SK-N-SH (cell line): ENCODE results near the gene HIRA. TPM values are rescaled to one million over a fixed set of nuclear protein-coding genes. Genes with fewer than 3 reads are reported as not detected.

Experiments
- CTCF ChIA-PET: fragments of 300-600, 350-600 bp; formaldehyde crosslinking; extraction: SDS; loops from one replicate; lab custom pipeline; 2021; lab: Yijun Ruan, JAX
- POLR2A ChIA-PET: fragments of 350-600 bp; sonication (Branson Sonifier 250); formaldehyde crosslinking; extraction: SDS; loops from one replicate; lab custom pipeline; 2020; ENCODE audit warnings: antibody characterized with exemption, inconsistent platforms; lab: Yijun Ruan, JAX
- DNase-seq: peaks from one replicate; pipeline ENCODE4 v3.0.0; 2012
- H2AFZ ChIP-seq: fragments of 200-600 bp; sonication (generic); 2 replicates; pipeline ENCODE4 v1.8.1; 2016; ENCODE audit warnings: antibody characterized with exemption, mild to moderate bottlenecking, low read depth
- H3F3A ChIP-seq: fragments of 200-600 bp; sonication (generic); replicated peaks from 2 replicates; pipeline ENCODE3; 2016; ENCODE audit warnings: antibody characterized with exemption, mild to moderate bottlenecking; ENCODE audit not compliant: insufficient read depth
- H3K27ac ChIP-seq, 2 experiments: fragments of 200-500 bp in 1 of 2; fragments of 200-600 bp in 1 of 2; sonication (Bioruptor generic) in 1 of 2; sonication (generic), shearing (Covaris generic) in 1 of 2; 2 replicates each; pipeline versions ENCODE4 v1.5.1 to v1.6.1; 2014 to 2016; ENCODE audit warnings: low read depth in 2 of 2, inconsistent platforms in 1 of 2, low read length in 1 of 2, mild to moderate bottlenecking in 1 of 2, mixed read lengths in 1 of 2
- H3K27me3 ChIP-seq: fragments of 200-600 bp; sonication (generic), shearing (Covaris generic); 2 replicates; pipeline ENCODE4 v1.6.1; 2016; ENCODE audit warnings: mixed run types; ENCODE audit not compliant: insufficient read depth
- H3K36me3 ChIP-seq, 2 experiments: fragments of 200-500 bp in 1 of 2; fragments of 200-600 bp in 1 of 2; sonication (Bioruptor generic) in 1 of 2; sonication (generic) in 1 of 2; replicated peaks in 1 of 2; 2 replicates each; pipeline versions ENCODE3 to v1.5.1; 2014 to 2016; ENCODE audit warnings: low read length in 1 of 2, mild to moderate bottlenecking in 1 of 2; ENCODE audit not compliant: insufficient read depth in 2 of 2, control insufficient read depth in 1 of 2
- H3K4me1 ChIP-seq, 2 experiments: fragments of 200-500 bp in 1 of 2; fragments of 200-600 bp in 1 of 2; sonication (Bioruptor generic) in 1 of 2; sonication (generic), shearing (Covaris generic) in 1 of 2; 2 replicates each; pipeline versions ENCODE4 v1.5.1 to v1.6.1; 2014 to 2016; ENCODE audit warnings: low read depth in 1 of 2, low read length in 1 of 2, mixed run types in 1 of 2; ENCODE audit not compliant: insufficient read depth in 2 of 2, control insufficient read depth in 1 of 2
- H3K4me2 ChIP-seq: fragments of 200-600 bp; sonication (generic), shearing (Covaris generic); 2 replicates; pipeline ENCODE4 v1.6.1; 2017; ENCODE audit warnings: mixed run types
- H3K4me3 ChIP-seq, 2 experiments: fragments of 200-500 bp in 1 of 2; fragments of 200-600 bp in 1 of 2; sonication (Bioruptor generic) in 1 of 2; sonication (generic), shearing (Covaris generic) in 1 of 2; 2 replicates each; pipeline versions ENCODE4 v1.5.1 to v1.8.1; 2014 to 2016; ENCODE audit warnings: low read depth in 2 of 2, inconsistent platforms in 1 of 2, low read length in 1 of 2, mild to moderate bottlenecking in 1 of 2, mixed read lengths in 1 of 2, moderate library complexity in 1 of 2
- H3K79me2 ChIP-seq: fragments of 200-600 bp; sonication (generic); 2 replicates; pipeline ENCODE4 v1.8.1; 2017; ENCODE audit warnings: mild to moderate bottlenecking; ENCODE audit not compliant: insufficient read depth
- H3K9ac ChIP-seq: fragments of 200-600 bp; sonication (generic); 2 replicates; pipeline ENCODE4 v1.6.1; 2017; ENCODE audit warnings: mixed run types
- H3K9me2 ChIP-seq: fragments of 200-600 bp; sonication (generic); 2 replicates; pipeline ENCODE4 v1.6.1; 2017; ENCODE audit warnings: mixed run types
- H3K9me3 ChIP-seq: fragments of 200-600 bp; sonication (generic); 2 replicates; pipeline ENCODE4 v1.6.1; 2017; ENCODE audit warnings: mixed run types, mild to moderate bottlenecking, moderate library complexity
- H4K20me1 ChIP-seq: fragments of 200-600 bp; sonication (generic); 2 replicates; pipeline ENCODE4 v1.6.1; 2017; ENCODE audit warnings: mild to moderate bottlenecking, mixed run types; ENCODE audit not compliant: insufficient read depth
- CHD2 ChIP-seq: fragments of 150-350 bp; IDR thresholded peaks from 2 replicates; pipeline ENCODE4 v1.6.1; 2018; ENCODE audit warnings: low read length; ENCODE audit not compliant: partially characterized antibody
- ELF1 ChIP-seq: IDR thresholded peaks from 2 replicates; pipeline ENCODE4 v1.4.0; 2012
- EP300 ChIP-seq, 2 experiments: IDR thresholded peaks; 2 replicates each; pipeline versions ENCODE4 v1.4.0 to v1.6.1; 2012; ENCODE audit warnings: borderline replicate concordance in 1 of 2, low read depth in 1 of 2, low read length in 1 of 2
- EZH2phosphoT487 ChIP-seq: fragments of 200-600 bp; sonication (generic); IDR thresholded peaks from 2 replicates; pipeline ENCODE4 v1.6.1; 2017; ENCODE audit warnings: low read depth, mixed run types, mild to moderate bottlenecking, antibody characterized with exemption, moderate library complexity, borderline replicate concordance
- FOSL2 ChIP-seq: IDR thresholded peaks from 2 replicates; pipeline ENCODE4 v1.4.0; 2012; ENCODE audit warnings: low read depth, mild to moderate bottlenecking, moderate library complexity, borderline replicate concordance
- MEF2A ChIP-seq: IDR thresholded peaks from 2 replicates; pipeline ENCODE4 v1.4.0; 2012; ENCODE audit warnings: low read depth, borderline replicate concordance
- NFIC ChIP-seq: IDR thresholded peaks from 2 replicates; pipeline ENCODE4 v1.4.0; 2012; ENCODE audit warnings: borderline replicate concordance
- NRF1 ChIP-seq: IDR thresholded peaks from 2 replicates; pipeline ENCODE4 v1.6.1; 2012; ENCODE audit warnings: low read depth, mild to moderate bottlenecking, low read length
- POLR2AphosphoS5 ChIP-seq: IDR thresholded peaks from 2 replicates; pipeline ENCODE4 v1.6.1; 2012; ENCODE audit warnings: low read depth, low read length
- RXRA ChIP-seq: IDR thresholded peaks from 2 replicates; pipeline ENCODE4 v1.4.0; 2012; ENCODE audit warnings: low read depth, mild to moderate bottlenecking, borderline replicate concordance
- SIN3A ChIP-seq: IDR thresholded peaks from 2 replicates; pipeline ENCODE4 v1.6.1; 2012; ENCODE audit warnings: low read depth, mild to moderate bottlenecking, low read length, moderate library complexity, borderline replicate concordance
- TAF1 ChIP-seq: IDR thresholded peaks from 2 replicates; pipeline ENCODE4 v1.6.1; 2012; ENCODE audit warnings: low read depth, mild to moderate bottlenecking, low read length, moderate library complexity, borderline replicate concordance
- TCF12 ChIP-seq: IDR thresholded peaks from 2 replicates; pipeline ENCODE4 v1.4.0; 2012
- TEAD4 ChIP-seq: IDR thresholded peaks from 2 replicates; pipeline ENCODE4 v1.4.0; 2012; ENCODE audit warnings: mild to moderate bottlenecking, borderline replicate concordance; ENCODE audit not compliant: insufficient read depth
- YY1 ChIP-seq: IDR thresholded peaks from 2 replicates; pipeline ENCODE4 v1.4.0; 2012; ENCODE audit warnings: low read depth, mild to moderate bottlenecking
- WGBS: methylation state at CpG from one replicate; pipeline ENCODE4 v1.1.6; 2017; ENCODE audit warnings: low lambda C conversion rate; 5-methylcytosine and 5-hydroxymethylcytosine counted together
- polyA plus RNA-seq, 3 experiments: library from polyadenylated mRNA; depleted of rRNA; stranded (reverse); fragments of >200 nt; gene quantifications; 2 replicates each; pipeline ENCODE4 v1.2.3, GENCODE V29; 2012
- TF ChIP-seq, protein P1 (sequence below): IDR thresholded peaks from 2 replicates; pipeline ENCODE4; 2012
- TF ChIP-seq, protein P2 (sequence below): fragments of 150-350 bp; IDR thresholded peaks from 2 replicates; pipeline ENCODE4 v1.6.1; 2016; ENCODE audit warnings: mild to moderate bottlenecking, low read depth, low read length
- TF ChIP-seq, protein P3 (sequence below): IDR thresholded peaks from 2 replicates; pipeline ENCODE4 v1.4.0; 2012; ENCODE audit warnings: low read depth, borderline replicate concordance
- TF ChIP-seq, protein P4 (sequence below): fragments of 200-600 bp; sonication (generic); IDR thresholded peaks from 2 replicates; pipeline ENCODE4 v1.6.1; 2017; ENCODE audit warnings: antibody characterized with exemption, mild to moderate bottlenecking, moderate library complexity
- TF ChIP-seq, protein P5 (sequence below): IDR thresholded peaks from 2 replicates; pipeline ENCODE4 v1.4.0; 2012; ENCODE audit warnings: low read depth
- TF ChIP-seq, protein P6 (sequence below): fragments of 150-350 bp; IDR thresholded peaks from 2 replicates; pipeline ENCODE4 v1.6.1; 2017; ENCODE audit warnings: antibody characterized with exemption, low read length, low read depth, borderline replicate concordance

Gene HIRA
- polyA plus RNA-seq, 1 of the 3 experiments (the other 2 are of a cell fraction), result 21.0 TPM

DNA sequence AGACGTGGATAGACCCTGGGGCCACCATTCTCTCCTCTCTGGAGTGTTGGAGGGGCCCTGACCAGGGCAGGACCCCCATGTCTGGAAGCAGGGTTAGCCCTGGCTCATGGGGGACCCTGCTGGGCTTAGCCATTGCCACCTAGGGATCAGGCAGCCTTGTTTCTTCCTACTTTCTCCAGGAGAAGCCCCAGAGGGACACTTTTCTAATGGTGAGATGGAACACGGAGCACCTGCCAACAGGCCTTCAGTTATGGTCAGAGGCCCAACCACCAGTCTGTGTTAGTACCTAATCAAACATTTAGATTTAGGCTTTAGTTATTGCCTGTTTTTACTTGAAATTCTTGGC is 17.9 kb upstream of the HIRA start:
- no peaks in the 10 kb centered on the region for H4K20me1 ChIP-seq
- H3K36me3 ChIP-seq, result peaks cover 24 to 56% of the 10 kb centered on the region in 2 experiments
- H3F3A ChIP-seq, result peaks cover 9% of the 10 kb centered on the region
- no peak overlapping the region for H2AFZ ChIP-seq
- H3K27me3 ChIP-seq, result no peaks in the 10 kb centered on the region
- H3K4me1 ChIP-seq, result peaks cover 0 to 19% of the 10 kb centered on the region in 2 experiments; a peak in 1 of 4 replicates
- POLR2A ChIA-PET, result no interaction called here
- WGBS, result 68% methylated on average over 2 of the region's 2 CpGs
- H3K4me2 ChIP-seq, result no peak overlapping the region
- no peak overlapping the region for H3K4me3 ChIP-seq
- no peaks in the 10 kb centered on the region for H3K9me2 ChIP-seq
- H3K27ac ChIP-seq, result no peak overlapping the region
- CTCF ChIA-PET, result no interaction called here
- peaks cover 31% of the 10 kb centered on the region for H3K79me2 ChIP-seq
- no peak for DNase-seq
- TF ChIP-seq EP300 (IDR thresholded peaks at IDR 0.05; ENCODE audit: borderline replicate concordance in 1 of 2, low read depth in 1 of 2, low read length in 1 of 2), result no peak
- TF ChIP-seq CHD2, result no peak
- no peak for TF ChIP-seq SIN3A
- TF ChIP-seq RXRA, result no peak
- TF ChIP-seq, protein P1, sequence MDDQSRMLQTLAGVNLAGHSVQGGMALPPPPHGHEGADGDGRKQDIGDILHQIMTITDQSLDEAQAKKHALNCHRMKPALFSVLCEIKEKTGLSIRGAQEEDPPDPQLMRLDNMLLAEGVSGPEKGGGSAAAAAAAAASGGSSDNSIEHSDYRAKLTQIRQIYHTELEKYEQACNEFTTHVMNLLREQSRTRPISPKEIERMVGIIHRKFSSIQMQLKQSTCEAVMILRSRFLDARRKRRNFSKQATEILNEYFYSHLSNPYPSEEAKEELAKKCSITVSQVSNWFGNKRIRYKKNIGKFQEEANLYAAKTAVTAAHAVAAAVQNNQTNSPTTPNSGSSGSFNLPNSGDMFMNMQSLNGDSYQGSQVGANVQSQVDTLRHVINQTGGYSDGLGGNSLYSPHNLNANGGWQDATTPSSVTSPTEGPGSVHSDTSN, result no peak
- no peak for TF ChIP-seq NRF1
- TF ChIP-seq YY1, result no peak
- TF ChIP-seq TEAD4, result no peak
- TF ChIP-seq NFIC, result no peak
- no peak for TF ChIP-seq ELF1
- no peak for TF ChIP-seq MEF2A
- TF ChIP-seq, protein P2, sequence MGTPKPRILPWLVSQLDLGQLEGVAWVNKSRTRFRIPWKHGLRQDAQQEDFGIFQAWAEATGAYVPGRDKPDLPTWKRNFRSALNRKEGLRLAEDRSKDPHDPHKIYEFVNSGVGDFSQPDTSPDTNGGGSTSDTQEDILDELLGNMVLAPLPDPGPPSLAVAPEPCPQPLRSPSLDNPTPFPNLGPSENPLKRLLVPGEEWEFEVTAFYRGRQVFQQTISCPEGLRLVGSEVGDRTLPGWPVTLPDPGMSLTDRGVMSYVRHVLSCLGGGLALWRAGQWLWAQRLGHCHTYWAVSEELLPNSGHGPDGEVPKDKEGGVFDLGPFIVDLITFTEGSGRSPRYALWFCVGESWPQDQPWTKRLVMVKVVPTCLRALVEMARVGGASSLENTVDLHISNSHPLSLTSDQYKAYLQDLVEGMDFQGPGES, result no peak
- no peak for TF ChIP-seq POLR2AphosphoS5
- H3K9ac ChIP-seq, result no peak overlapping the region
- H3K9me3 ChIP-seq, result no peaks in the 10 kb centered on the region

DNA sequence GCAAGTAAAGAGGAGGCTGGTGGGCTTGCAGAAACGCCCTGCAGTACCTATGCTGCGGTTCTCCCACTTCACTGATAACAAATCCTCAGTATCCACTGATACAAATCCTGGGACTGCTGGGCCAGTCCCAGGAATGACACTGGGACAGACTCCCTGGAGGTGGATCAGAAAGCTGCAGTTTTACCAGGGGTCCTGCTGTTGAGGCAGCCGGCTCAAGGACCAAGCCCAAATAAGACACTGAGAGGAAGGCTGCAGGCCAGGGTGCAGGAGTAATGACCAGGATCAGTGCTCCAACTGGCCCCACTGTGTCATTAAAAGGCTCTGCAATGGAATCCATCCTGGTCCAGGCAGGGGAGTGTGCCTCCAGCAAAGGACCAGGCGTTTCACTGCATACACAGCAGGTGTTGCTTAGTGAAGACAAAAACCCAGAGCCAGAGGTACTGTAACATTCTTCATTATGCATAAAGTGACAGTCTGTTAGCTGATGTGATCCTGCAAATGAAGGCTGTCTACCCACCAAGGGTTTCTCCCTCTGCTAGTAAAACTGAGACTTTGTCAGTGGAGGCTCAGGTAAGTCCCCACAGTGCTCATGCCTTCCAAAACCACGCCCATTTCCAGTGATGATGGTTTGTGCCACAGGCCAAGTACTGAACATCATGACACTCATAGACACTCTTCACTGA is 17.3 kb upstream of the HIRA start:
- Histone ChIP-seq H3K4me2 (peak overlapping the region; percentile 85; the same call in 1 of the 2 replicates), H3K9me3 (no peaks in the 10 kb centered on the region), H3K27ac (peak overlapping the region in 1 of 2 experiments; percentile 54; a peak in 1 of 4 replicates), H3K36me3 (peaks cover 22 to 56% of the 10 kb centered on the region in 2 experiments), H3K9me2 (no peaks in the 10 kb centered on the region), H3K79me2 (peaks cover 36% of the 10 kb centered on the region), H3F3A (peaks cover 9% of the 10 kb centered on the region), H3K27me3 (no peaks in the 10 kb centered on the region), H3K9ac (no peak overlapping the region), H3K4me1 (peaks cover 0 to 19% of the 10 kb centered on the region in 2 experiments; a peak in 1 of 4 replicates), H3K4me3 (no peak overlapping the region), H2AFZ (no peak overlapping the region), H4K20me1 (0 out of 2 replicates have a peak, but pooled peaks cover 2% of the 10 kb centered on the region)
- WGBS, result 91% methylated on average over 5 of the region's 5 CpGs
- TF ChIP-seq MEF2A (no peak), NFIC (no peak), FOSL2 (no peak), EZH2phosphoT487 (no peak), RXRA (no peak), YY1 (no peak), TAF1 (no peak), TCF12 (no peak), SIN3A (no peak), TEAD4 (no peak), POLR2AphosphoS5 (no peak)
- TF ChIP-seq, protein P3, sequence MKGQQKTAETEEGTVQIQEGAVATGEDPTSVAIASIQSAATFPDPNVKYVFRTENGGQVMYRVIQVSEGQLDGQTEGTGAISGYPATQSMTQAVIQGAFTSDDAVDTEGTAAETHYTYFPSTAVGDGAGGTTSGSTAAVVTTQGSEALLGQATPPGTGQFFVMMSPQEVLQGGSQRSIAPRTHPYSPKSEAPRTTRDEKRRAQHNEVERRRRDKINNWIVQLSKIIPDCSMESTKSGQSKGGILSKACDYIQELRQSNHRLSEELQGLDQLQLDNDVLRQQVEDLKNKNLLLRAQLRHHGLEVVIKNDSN, result no peak
- TF ChIP-seq, protein P4, sequence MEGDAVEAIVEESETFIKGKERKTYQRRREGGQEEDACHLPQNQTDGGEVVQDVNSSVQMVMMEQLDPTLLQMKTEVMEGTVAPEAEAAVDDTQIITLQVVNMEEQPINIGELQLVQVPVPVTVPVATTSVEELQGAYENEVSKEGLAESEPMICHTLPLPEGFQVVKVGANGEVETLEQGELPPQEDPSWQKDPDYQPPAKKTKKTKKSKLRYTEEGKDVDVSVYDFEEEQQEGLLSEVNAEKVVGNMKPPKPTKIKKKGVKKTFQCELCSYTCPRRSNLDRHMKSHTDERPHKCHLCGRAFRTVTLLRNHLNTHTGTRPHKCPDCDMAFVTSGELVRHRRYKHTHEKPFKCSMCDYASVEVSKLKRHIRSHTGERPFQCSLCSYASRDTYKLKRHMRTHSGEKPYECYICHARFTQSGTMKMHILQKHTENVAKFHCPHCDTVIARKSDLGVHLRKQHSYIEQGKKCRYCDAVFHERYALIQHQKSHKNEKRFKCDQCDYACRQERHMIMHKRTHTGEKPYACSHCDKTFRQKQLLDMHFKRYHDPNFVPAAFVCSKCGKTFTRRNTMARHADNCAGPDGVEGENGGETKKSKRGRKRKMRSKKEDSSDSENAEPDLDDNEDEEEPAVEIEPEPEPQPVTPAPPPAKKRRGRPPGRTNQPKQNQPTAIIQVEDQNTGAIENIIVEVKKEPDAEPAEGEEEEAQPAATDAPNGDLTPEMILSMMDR, result no peak
- TF ChIP-seq, protein P5, sequence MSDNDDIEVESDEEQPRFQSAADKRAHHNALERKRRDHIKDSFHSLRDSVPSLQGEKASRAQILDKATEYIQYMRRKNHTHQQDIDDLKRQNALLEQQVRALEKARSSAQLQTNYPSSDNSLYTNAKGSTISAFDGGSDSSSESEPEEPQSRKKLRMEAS, result no peak
- TF ChIP-seq, protein P6, sequence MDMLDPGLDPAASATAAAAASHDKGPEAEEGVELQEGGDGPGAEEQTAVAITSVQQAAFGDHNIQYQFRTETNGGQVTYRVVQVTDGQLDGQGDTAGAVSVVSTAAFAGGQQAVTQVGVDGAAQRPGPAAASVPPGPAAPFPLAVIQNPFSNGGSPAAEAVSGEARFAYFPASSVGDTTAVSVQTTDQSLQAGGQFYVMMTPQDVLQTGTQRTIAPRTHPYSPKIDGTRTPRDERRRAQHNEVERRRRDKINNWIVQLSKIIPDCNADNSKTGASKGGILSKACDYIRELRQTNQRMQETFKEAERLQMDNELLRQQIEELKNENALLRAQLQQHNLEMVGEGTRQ, result no peak
- ChIA-PET POLR2A (no interaction called here), CTCF (no interaction called here)
- no peak for DNase-seq
